H1 (cell line): ENCODE results near the gene LDAH. TPM values are rescaled to one million over a fixed set of nuclear protein-coding genes. Genes with fewer than 3 reads are reported as not detected.

Source experiments
- CTCF ChIA-PET: fragments of 300-600 bp; sonication (Branson Sonifier 250); formaldehyde crosslinking; loops from one replicate; lab custom pipeline; 2021; ENCODE audit not compliant: partially characterized antibody; lab: Charles Lee
- POLR2A ChIA-PET: fragments of 300-600 bp; sonication (Branson Sonifier 250); formaldehyde crosslinking; loops from one replicate; lab custom pipeline; 2021; ENCODE audit warnings: inconsistent platforms; ENCODE audit not compliant: partially characterized antibody; lab: Charles Lee
- DNase-seq, 2 experiments: peaks; one replicate each; pipeline versions ENCODE4 v3.0.0 to v3.0.0-alpha.2; 2010 to 2022; ENCODE audit warnings: low spot score in 2 of 2, low read depth in 1 of 2, mixed read lengths in 1 of 2
- FAIRE-seq: peaks from 2 replicates; lab custom pipeline; 2011; peaks lifted over from hg19 to GRCh38; lab: Jason Lieb, UNC
- H2AFZ ChIP-seq: 2 replicates; pipeline ENCODE4 v1.8.1; 2012; ENCODE audit warnings: low read length, inconsistent platforms
- H2AK5ac ChIP-seq: 2 replicates; pipeline ENCODE4 v1.6.1; 2013; ENCODE audit warnings: low read depth, low read length
- H2BK120ac ChIP-seq: replicated peaks from 2 replicates; pipeline ENCODE3; 2013; ENCODE audit warnings: low read depth, low read length, inconsistent platforms
- H2BK12ac ChIP-seq: 2 replicates; pipeline ENCODE4 v1.6.1; 2013; ENCODE audit warnings: low read depth, low read length
- H2BK15ac ChIP-seq: 2 replicates; pipeline ENCODE4 v1.6.1; 2013; ENCODE audit warnings: low read length
- H2BK20ac ChIP-seq: 2 replicates; pipeline ENCODE4 v1.6.1; 2013; ENCODE audit warnings: low read length
- H2BK5ac ChIP-seq: 2 replicates; pipeline ENCODE4 v1.6.1; 2013; ENCODE audit warnings: low read depth, low read length
- H3K14ac ChIP-seq: 2 replicates; pipeline ENCODE4 v1.6.1; 2013; ENCODE audit warnings: inconsistent platforms; ENCODE audit not compliant: insufficient read length
- H3K18ac ChIP-seq: 2 replicates; pipeline ENCODE4 v1.6.1; 2013; ENCODE audit warnings: low read length; ENCODE audit errors: extremely low read depth
- H3K23ac ChIP-seq: 2 replicates; pipeline ENCODE4 v1.6.1; 2013; ENCODE audit warnings: inconsistent platforms; ENCODE audit not compliant: insufficient read length
- H3K23me2 ChIP-seq: 2 replicates; pipeline ENCODE4 v1.6.1; 2013; ENCODE audit warnings: low read depth, low read length
- H3K27ac ChIP-seq: 2 replicates; pipeline ENCODE4 v1.6.1; 2011; ENCODE audit warnings: low read depth, low read length, inconsistent platforms
- H3K27me3 ChIP-seq, 4 experiments: replicated peaks in 1 of 4; 1 replicate in 1 of 4; 2 replicates in 3 of 4; pipeline versions ENCODE4 v1.6.1 to v1.8.1; 2011 to 2013; ENCODE audit warnings: low read length in 3 of 4, mild to moderate bottlenecking in 3 of 4, inconsistent platforms in 2 of 4, mixed read lengths in 2 of 4, moderate library complexity in 1 of 4; ENCODE audit not compliant: control insufficient read depth in 3 of 4, insufficient read depth in 3 of 4; ENCODE audit errors: extremely low read depth in 1 of 4
- H3K36me3 ChIP-seq, 4 experiments: 2 replicates each; pipeline versions ENCODE4 v1.6.1 to v1.8.1; 2011 to 2013; ENCODE audit warnings: mild to moderate bottlenecking in 4 of 4, low read length in 3 of 4, moderate library complexity in 2 of 4, control low read depth in 1 of 4, inconsistent platforms in 1 of 4; ENCODE audit not compliant: insufficient read depth in 4 of 4, control insufficient read depth in 2 of 4
- H3K4ac ChIP-seq: replicated peaks from 2 replicates; pipeline ENCODE3; 2013; ENCODE audit warnings: low read length, low read depth, mixed read lengths, inconsistent platforms; ENCODE audit not compliant: insufficient read length
- H3K4me1 ChIP-seq, 4 experiments: replicated peaks in 1 of 4; 1 replicate in 1 of 4; 2 replicates in 3 of 4; pipeline versions ENCODE4 v1.6.1 to v1.8.1; 2011 to 2013; ENCODE audit warnings: low read length in 3 of 4, inconsistent platforms in 2 of 4, mixed read lengths in 1 of 4; ENCODE audit not compliant: insufficient read depth in 4 of 4, control insufficient read depth in 3 of 4
- H3K4me2 ChIP-seq, 2 experiments: 2 replicates each; pipeline versions ENCODE4 v1.6.1 to v1.8.1; 2011 to 2013; ENCODE audit warnings: low read depth in 2 of 2, low read length in 2 of 2, control low read depth in 1 of 2, inconsistent platforms in 1 of 2, mild to moderate bottlenecking in 1 of 2; ENCODE audit not compliant: insufficient read depth in 1 of 2
- H3K4me3 ChIP-seq, 4 experiments: fragments of 200-600, 300-600 bp in 1 of 4; sonication (generic), shearing (Covaris generic), sonication (Bioruptor Twin) in 1 of 4; 2 replicates each; pipeline versions ENCODE4 v1.5.1 to v1.8.1; 2011 to 2016; ENCODE audit warnings: low read length in 4 of 4, low read depth in 3 of 4, control low read depth in 2 of 4, inconsistent platforms in 2 of 4, mild to moderate bottlenecking in 2 of 4, mixed read lengths in 1 of 4, moderate library complexity in 1 of 4; ENCODE audit not compliant: insufficient read depth in 2 of 4; ENCODE audit errors: extremely low read depth in 1 of 4
- H3K56ac ChIP-seq: replicated peaks from 2 replicates; pipeline ENCODE3; 2013; ENCODE audit warnings: low read depth, mild to moderate bottlenecking, mixed read lengths, low read length, inconsistent platforms; ENCODE audit not compliant: insufficient read length
- H3K79me1 ChIP-seq: 2 replicates; pipeline ENCODE4 v1.6.1; 2013; ENCODE audit warnings: low read depth, low read length, control low read depth
- H3K79me2 ChIP-seq, 2 experiments: 2 replicates each; pipeline versions ENCODE4 v1.6.1 to v1.8.1; 2012 to 2013; ENCODE audit warnings: low read length in 2 of 2, mild to moderate bottlenecking in 2 of 2, inconsistent platforms in 1 of 2; ENCODE audit not compliant: insufficient read depth in 2 of 2, control insufficient read depth in 1 of 2
- H3K9ac ChIP-seq, 4 experiments: replicated peaks in 1 of 4; 1 replicate in 1 of 4; 2 replicates in 3 of 4; pipeline versions ENCODE4 v1.6.1 to v1.8.1; 2011 to 2013; ENCODE audit warnings: low read depth in 3 of 4, low read length in 3 of 4, control low read depth in 2 of 4, mild to moderate bottlenecking in 2 of 4, moderate library complexity in 2 of 4, inconsistent platforms in 1 of 4; ENCODE audit errors: extremely low read depth in 1 of 4
- H3K9me3 ChIP-seq, 2 experiments: 2 replicates each; pipeline versions ENCODE4 v1.6.1 to v1.8.1; 2012 to 2013; ENCODE audit warnings: mild to moderate bottlenecking in 2 of 2, moderate library complexity in 2 of 2, control low read depth in 1 of 2, inconsistent platforms in 1 of 2, low read depth in 1 of 2, low read length in 1 of 2, mixed read lengths in 1 of 2; ENCODE audit not compliant: insufficient read depth in 2 of 2
- H4K20me1 ChIP-seq, 2 experiments: replicated peaks in 1 of 2; 2 replicates each; pipeline versions ENCODE3 to v1.8.1; 2011 to 2013; ENCODE audit warnings: inconsistent platforms in 2 of 2, low read length in 2 of 2, mild to moderate bottlenecking in 1 of 2; ENCODE audit not compliant: insufficient read depth in 2 of 2, control insufficient read depth in 1 of 2
- H4K5ac ChIP-seq: 2 replicates; pipeline ENCODE4 v1.6.1; 2013; ENCODE audit warnings: low read length, low read depth, mixed read lengths, inconsistent platforms; ENCODE audit not compliant: insufficient read length
- H4K8ac ChIP-seq: 2 replicates; pipeline ENCODE4 v1.8.0; 2013; ENCODE audit warnings: mild to moderate bottlenecking, moderate library complexity, low read length, inconsistent platforms; ENCODE audit not compliant: insufficient read depth; ENCODE audit errors: extremely low read depth
- H4K91ac ChIP-seq: replicated peaks from 2 replicates; pipeline ENCODE3; 2013; ENCODE audit warnings: low read length, mixed read lengths, inconsistent platforms; ENCODE audit not compliant: insufficient read length
- CTBP2 ChIP-seq: IDR thresholded peaks from 2 replicates; pipeline ENCODE4 v1.7.0; 2011; ENCODE audit warnings: borderline replicate concordance, mild to moderate bottlenecking, moderate library complexity, mixed read lengths, low read length; ENCODE audit not compliant: insufficient read depth, insufficient read length
- RAD21 ChIP-seq, 2 experiments: IDR thresholded peaks in 1 of 2; conservative IDR thresholded peaks in 1 of 2; 2 replicates each; pipeline ENCODE4 v1.6.1; 2011; ENCODE audit warnings: low read depth in 2 of 2, low read length in 2 of 2, improper control_type of control experiment in 1 of 2, inconsistent platforms in 1 of 2, mild to moderate bottlenecking in 1 of 2, moderate library complexity in 1 of 2
- SAP30 ChIP-seq: fragments of 300-600 bp; sonication (generic); IDR thresholded peaks from 2 replicates; pipeline ENCODE4 v1.7.1; 2012; ENCODE audit warnings: low read length, moderate library complexity, mild to moderate bottlenecking, inconsistent platforms; ENCODE audit not compliant: insufficient read depth, insufficient replicate concordance
- WGBS, 2 experiments: shearing (Covaris generic) in 1 of 2; methylation state at CpG; one replicate each; pipeline versions ENCODE4 v1.1.6 to v1.1.7; 2013 to 2015; ENCODE audit warnings: low lambda C conversion rate in 2 of 2, mixed read lengths in 2 of 2, inconsistent platforms in 1 of 2, low coverage in 1 of 2, missing lambda C conversion rate in 1 of 2; ENCODE audit not compliant: insufficient replicate concordance in 2 of 2, insufficient coverage in 1 of 2, insufficient read length in 1 of 2; ENCODE audit errors: extremely low coverage in 1 of 2, missing lambda C conversion rate in 1 of 2; 5-methylcytosine and 5-hydroxymethylcytosine counted together
- polyA plus RNA-seq, 7 experiments: library from polyadenylated mRNA; depleted of rRNA in 3 of 7; stranded (reverse) in 5 of 7; unstranded in 2 of 7; fragments of >200 nt in 5 of 7; fragments of 200-250 nt in 2 of 7; gene quantifications; 1 replicate in 5 of 7; 2 replicates in 1 of 7; 4 replicates in 1 of 7; pipeline versions ENCODE4 v1.2.1 to v1.2.3, GENCODE V29; 2011 to 2013; ENCODE audit warnings: missing spikeins in 2 of 7, mixed read lengths in 2 of 7
- total RNA-seq: library from RNA; stranded (reverse); fragmentation: NEBNext Ultra II Directional; extraction: Animal tissue kit (Norgen Biotek cat#: 25700); gene quantifications from 2 replicates; pipeline ENCODE4 v1.2.1, GENCODE V29; 2021

LDAH gene
- total and polyA plus RNA-seq, 2 of the 8 experiments (the other 6 are each of a cell fraction or from before 2014, with no cell fraction given): 10.9 to 26.3 TPM

GRCh38 chr2:20687260-20687832 lies 135.6 kb downstream of the LDAH start:
- H4K91ac ChIP-seq: no peak overlapping the region
- no peak overlapping the region for H2BK5ac ChIP-seq
- no peak overlapping the region for H3K27ac ChIP-seq
- TF ChIP-seq CTBP2: no peak
- no peak for TF ChIP-seq RAD21 (IDR thresholded peaks at IDR 0.05 in 1 of 2, conservative IDR thresholded peaks at IDR 0.05 in 1 of 2; ENCODE audit: low read depth in 2 of 2, low read length in 2 of 2)
- TF ChIP-seq SAP30: no peak
- POLR2A ChIA-PET: no interaction called here
- no peak for DNase-seq
- CTCF ChIA-PET: interaction anchor here (0.6 to 2.2 kb wide), 8 partner anchors 11 to 673 kb away, joined by 3 to 18 read pairs (median 4); no protein-coding TSS in a partner anchor
- H3K18ac ChIP-seq: no peak overlapping the region
- H3K23ac ChIP-seq: no peak overlapping the region
- H3K4me1 ChIP-seq: no peaks in the 10 kb centered on the region
- no peak overlapping the region for H4K8ac ChIP-seq
- H2BK12ac ChIP-seq: no peak overlapping the region
- H4K20me1 ChIP-seq: peaks cover 0 to 3% of the 10 kb centered on the region in 2 experiments
- H3K9ac ChIP-seq: no peak overlapping the region
- no peak for FAIRE-seq
- H3K4ac ChIP-seq: no peak overlapping the region
- no peak overlapping the region for H3K4me3 ChIP-seq
- no peak overlapping the region for H2BK20ac ChIP-seq
- no peaks in the 10 kb centered on the region for H3K79me2 ChIP-seq
- H3K4me2 ChIP-seq: no peak overlapping the region
- no peaks in the 10 kb centered on the region; the same call in 1 of the 2 replicates for H3K79me1 ChIP-seq
- H3K23me2 ChIP-seq: no peaks in the 10 kb centered on the region
- no peak overlapping the region for H2BK15ac ChIP-seq
- WGBS, 2 experiments: 87% methylated on average over 4 of the region's 4 CpGs; no CpG with 5 or more reads in 1 of the 2 experiments
- H4K5ac ChIP-seq: no peak overlapping the region
- peaks cover 0 to 9% (median 2%) of the 10 kb centered on the region in 4 experiments; a peak in 2 of 8 replicates for H3K36me3 ChIP-seq
- no peak overlapping the region for H2AK5ac ChIP-seq
- no peak overlapping the region for H2AFZ ChIP-seq
- no peak overlapping the region for H3K14ac ChIP-seq
- H3K9me3 ChIP-seq: no peaks in the 10 kb centered on the region
- H3K56ac ChIP-seq: no peak overlapping the region
- no peak overlapping the region for H2BK120ac ChIP-seq
- H3K27me3 ChIP-seq: no peaks in the 10 kb centered on the region
